OCI-LY1 (cell line): ENCODE results near the gene KRTAP5-3.
A peak's percentile ranks its signal among the peaks of the same experiment; 100 is the strongest.

Source experiments
- H2AFZ ChIP-seq: fragments of 200-600 bp; sonication (generic), shearing (Covaris generic); 2 replicates; pipeline ENCODE4 v1.6.0; 2014; ENCODE audit warnings: antibody characterized with exemption, mild to moderate bottlenecking, low read length
- H3F3A ChIP-seq: fragments of 200-600 bp; sonication (generic), shearing (Covaris generic); 2 replicates; pipeline ENCODE4 v1.6.0; 2014; ENCODE audit warnings: mild to moderate bottlenecking, antibody characterized with exemption, low read length, moderate library complexity; ENCODE audit not compliant: insufficient read depth
- H3K27ac ChIP-seq: fragments of 200-600 bp; sonication (generic); 2 replicates; pipeline ENCODE4 v1.5.1; 2014; ENCODE audit warnings: low read length, mixed run types, mild to moderate bottlenecking, low read depth; ENCODE audit not compliant: poor library complexity, severe bottlenecking
- H3K27me3 ChIP-seq: fragments of 200-600 bp; sonication (generic); 2 replicates; pipeline ENCODE4 v1.6.0; 2014; ENCODE audit warnings: antibody characterized with exemption, mild to moderate bottlenecking, low read length, moderate library complexity; ENCODE audit not compliant: insufficient read depth
- H3K36me3 ChIP-seq: fragments of 200-600 bp; sonication (generic); 2 replicates; pipeline ENCODE4 v1.6.1; 2014; ENCODE audit warnings: mild to moderate bottlenecking, antibody characterized with exemption, low read length, moderate library complexity, mixed read lengths; ENCODE audit not compliant: insufficient read depth
- H3K4me1 ChIP-seq: fragments of 200-600 bp; sonication (generic); 2 replicates; pipeline ENCODE4 v1.5.1; 2014; ENCODE audit warnings: mild to moderate bottlenecking, low read length, moderate library complexity; ENCODE audit not compliant: insufficient read depth, severe bottlenecking
- H3K4me2 ChIP-seq: fragments of 200-600 bp; sonication (generic), shearing (Covaris generic); 2 replicates; pipeline ENCODE4 v1.6.1; 2014; ENCODE audit warnings: low read length
- H3K4me3 ChIP-seq: fragments of 200-600 bp; sonication (generic); 2 replicates; pipeline ENCODE4 v1.5.1; 2014; ENCODE audit warnings: low read length, low read depth, mild to moderate bottlenecking, mixed read lengths; ENCODE audit not compliant: poor library complexity, severe bottlenecking
- H3K79me2 ChIP-seq: fragments of 200-600 bp; shearing (Covaris generic); 2 replicates; pipeline ENCODE4 v1.6.1; 2016; ENCODE audit warnings: mixed run types, low read length, mixed read lengths; ENCODE audit not compliant: insufficient read depth
- H3K9ac ChIP-seq: fragments of 200-600 bp; sonication (generic), shearing (Covaris generic); 2 replicates; pipeline ENCODE4 v1.6.1; 2014; ENCODE audit warnings: mild to moderate bottlenecking, low read length, mixed read lengths
- H3K9me2 ChIP-seq: fragments of 200-600 bp; sonication (generic), shearing (Covaris generic); 2 replicates; pipeline ENCODE4 v1.6.1; 2014; ENCODE audit warnings: low read depth, mild to moderate bottlenecking, low read length, mixed read lengths
- H3K9me3 ChIP-seq: fragments of 200-600 bp; shearing (Covaris generic); 2 replicates; pipeline ENCODE4 v1.6.1; 2014; ENCODE audit warnings: low read length, mixed read lengths
- H4K20me1 ChIP-seq: fragments of 200-600 bp; sonication (generic), shearing (Covaris generic); 2 replicates; pipeline ENCODE4 v1.6.0; 2016; ENCODE audit warnings: mild to moderate bottlenecking, low read length; ENCODE audit not compliant: insufficient read depth
- EZH2 ChIP-seq: fragments of 200-600 bp; sonication (generic), shearing (Covaris generic); IDR thresholded peaks from 2 replicates; pipeline ENCODE4 v1.8.0; 2017; ENCODE audit warnings: borderline replicate concordance, mixed run types, mild to moderate bottlenecking, antibody characterized with exemption, low read length, moderate library complexity, mixed read lengths
- TF ChIP-seq, protein P1 (sequence below): fragments of 200-600 bp; sonication (generic), shearing (Covaris generic); IDR thresholded peaks from 2 replicates; pipeline ENCODE4 v1.5.1; 2017; ENCODE audit warnings: mild to moderate bottlenecking, antibody characterized with exemption, low read length, moderate library complexity, mixed read lengths

The KRTAP5-3 gene

DNA sequence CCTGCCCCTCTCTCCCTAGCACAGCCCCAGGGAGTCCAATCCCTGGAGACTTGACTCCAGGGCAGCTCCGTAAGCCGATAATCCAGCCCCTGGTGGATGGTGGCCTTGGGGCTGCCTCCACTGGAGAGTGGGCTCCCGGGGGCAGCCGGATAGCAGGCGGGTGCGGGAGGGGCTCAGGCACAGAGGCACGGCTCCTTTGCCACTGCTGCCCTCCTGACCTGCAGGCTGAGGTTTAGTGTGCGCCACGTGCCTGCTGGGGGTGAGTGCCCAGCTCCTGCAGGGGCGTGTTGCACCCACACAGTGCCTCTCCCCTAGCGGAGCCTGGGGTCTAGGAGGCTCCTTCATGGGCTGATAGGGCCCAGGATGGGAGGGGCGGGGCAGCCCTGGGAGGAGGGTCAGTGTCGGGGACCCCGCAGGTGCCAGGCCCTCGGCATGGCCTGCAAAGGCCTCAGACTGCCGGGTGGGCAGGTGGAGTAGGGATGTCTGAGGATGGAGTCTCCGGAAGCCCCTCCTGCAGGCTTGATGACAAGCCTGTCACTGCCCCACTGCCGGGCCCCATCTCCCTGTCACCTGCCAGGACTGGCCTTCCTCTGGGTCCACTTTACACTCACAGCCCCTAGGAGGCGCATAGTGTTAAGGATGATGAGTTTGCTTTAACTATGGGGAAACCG lies 41.7 kb downstream of the KRTAP5-3 start:
- Histone ChIP-seq H3K9ac (no peak overlapping the region), H3F3A (no peaks in the 10 kb centered on the region), H4K20me1 (no peaks in the 10 kb centered on the region), H3K4me2 (no peak overlapping the region), H3K27me3 (peaks cover 14% of the 10 kb centered on the region; the same call in 1 of the 2 replicates), H3K4me3 (no peak overlapping the region), H3K4me1 (no peaks in the 10 kb centered on the region), H3K9me3 (no peaks in the 10 kb centered on the region), H2AFZ (no peak overlapping the region), H3K79me2 (no peaks in the 10 kb centered on the region), H3K9me2 (no peaks in the 10 kb centered on the region), H3K36me3 (no peaks in the 10 kb centered on the region), H3K27ac (no peak overlapping the region)
- no peak for TF ChIP-seq EZH2
- TF ChIP-seq, protein P1, sequence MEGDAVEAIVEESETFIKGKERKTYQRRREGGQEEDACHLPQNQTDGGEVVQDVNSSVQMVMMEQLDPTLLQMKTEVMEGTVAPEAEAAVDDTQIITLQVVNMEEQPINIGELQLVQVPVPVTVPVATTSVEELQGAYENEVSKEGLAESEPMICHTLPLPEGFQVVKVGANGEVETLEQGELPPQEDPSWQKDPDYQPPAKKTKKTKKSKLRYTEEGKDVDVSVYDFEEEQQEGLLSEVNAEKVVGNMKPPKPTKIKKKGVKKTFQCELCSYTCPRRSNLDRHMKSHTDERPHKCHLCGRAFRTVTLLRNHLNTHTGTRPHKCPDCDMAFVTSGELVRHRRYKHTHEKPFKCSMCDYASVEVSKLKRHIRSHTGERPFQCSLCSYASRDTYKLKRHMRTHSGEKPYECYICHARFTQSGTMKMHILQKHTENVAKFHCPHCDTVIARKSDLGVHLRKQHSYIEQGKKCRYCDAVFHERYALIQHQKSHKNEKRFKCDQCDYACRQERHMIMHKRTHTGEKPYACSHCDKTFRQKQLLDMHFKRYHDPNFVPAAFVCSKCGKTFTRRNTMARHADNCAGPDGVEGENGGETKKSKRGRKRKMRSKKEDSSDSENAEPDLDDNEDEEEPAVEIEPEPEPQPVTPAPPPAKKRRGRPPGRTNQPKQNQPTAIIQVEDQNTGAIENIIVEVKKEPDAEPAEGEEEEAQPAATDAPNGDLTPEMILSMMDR: peak; percentile 36; the same call in 1 of the 2 replicates

DNA sequence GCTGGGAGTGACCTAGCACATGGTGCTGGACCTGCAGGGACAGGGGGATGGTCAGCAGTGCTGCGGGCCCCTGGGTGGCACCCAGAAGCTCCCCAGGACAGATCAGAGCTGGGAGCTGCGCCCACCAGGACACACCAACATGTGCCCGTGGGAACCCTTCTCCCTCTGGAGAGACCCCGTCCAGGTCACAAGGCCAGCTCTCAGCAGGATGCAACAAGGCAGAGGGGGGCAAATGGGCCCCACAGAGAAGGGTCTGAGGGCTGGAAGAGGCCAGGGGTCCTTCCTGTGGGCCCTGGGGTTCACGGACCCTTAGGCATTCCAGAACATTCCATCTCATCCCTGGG lies 42.4 kb downstream of the KRTAP5-3 start:
- Histone ChIP-seq H3K9me2 (no peaks in the 10 kb centered on the region), H2AFZ (no peak overlapping the region), H3K9ac (no peak overlapping the region), H3F3A (no peaks in the 10 kb centered on the region), H3K4me1 (no peaks in the 10 kb centered on the region), H4K20me1 (no peaks in the 10 kb centered on the region), H3K27ac (no peak overlapping the region), H3K9me3 (no peaks in the 10 kb centered on the region), H3K4me2 (no peak overlapping the region), H3K4me3 (no peak overlapping the region), H3K27me3 (peaks cover 15% of the 10 kb centered on the region; the same call in 1 of the 2 replicates), H3K36me3 (no peaks in the 10 kb centered on the region), H3K79me2 (no peaks in the 10 kb centered on the region)
- TF ChIP-seq EZH2: no peak
- TF ChIP-seq, protein P1: no peak

DNA sequence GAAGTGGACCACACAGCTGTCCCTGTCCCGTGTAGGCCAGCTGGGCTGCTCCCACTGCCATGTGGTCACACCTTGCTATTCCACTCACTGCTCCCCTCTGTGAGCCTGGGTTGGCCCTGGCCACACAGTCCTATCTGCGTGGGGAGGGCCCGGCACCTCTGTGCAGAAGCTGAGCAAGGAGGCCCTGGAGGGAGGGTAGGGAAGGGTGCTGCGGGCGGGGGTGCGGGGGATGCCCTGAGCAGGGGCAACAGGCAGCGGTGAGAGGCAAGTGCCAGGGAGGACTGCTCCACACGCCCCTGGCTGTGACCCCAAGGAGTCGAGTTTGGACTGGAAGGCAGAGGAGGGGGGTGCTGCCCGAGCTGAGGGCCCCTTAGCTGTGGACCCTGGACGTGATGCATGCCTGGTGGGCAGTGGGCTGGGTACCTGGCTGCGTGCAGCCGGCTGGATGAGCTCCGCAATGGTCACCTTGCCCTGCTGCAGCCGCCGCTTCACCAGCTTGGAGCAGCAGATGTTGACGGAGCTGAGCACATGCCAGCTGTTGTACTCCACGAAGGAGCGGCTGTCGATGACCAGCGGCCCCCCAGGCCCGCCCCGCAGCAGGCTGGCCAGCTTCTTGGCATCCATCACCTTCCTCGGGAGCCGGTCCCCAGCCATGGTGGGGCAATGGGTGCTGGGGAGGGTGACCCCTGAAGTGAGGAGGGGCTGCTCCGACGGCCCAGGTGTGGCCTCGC lies 42.9 kb downstream of the KRTAP5-3 start:
- H3K36me3 ChIP-seq: no peaks in the 10 kb centered on the region
- no peak overlapping the region for H3K27ac ChIP-seq
- TF ChIP-seq, protein P1: no peak
- no peak for TF ChIP-seq EZH2
- H3F3A ChIP-seq: no peaks in the 10 kb centered on the region
- no peaks in the 10 kb centered on the region for H3K4me1 ChIP-seq
- H4K20me1 ChIP-seq: no peaks in the 10 kb centered on the region
- H3K9me3 ChIP-seq: no peaks in the 10 kb centered on the region
- no peak overlapping the region for H3K4me2 ChIP-seq
- H3K9ac ChIP-seq: no peak overlapping the region
- H3K79me2 ChIP-seq: no peaks in the 10 kb centered on the region
- H2AFZ ChIP-seq: no peak overlapping the region
- H3K9me2 ChIP-seq: no peaks in the 10 kb centered on the region
- peaks cover 15% of the 10 kb centered on the region; the same call in 1 of the 2 replicates for H3K27me3 ChIP-seq
- no peak overlapping the region for H3K4me3 ChIP-seq
